NCI-H146 (cell line): ENCODE data around the gene AKAP13.

ENCODE experiments used
- DNase-seq: peaks from one replicate; lab custom pipeline; 2025; lab: John Stamatoyannopoulos, UW

Gene AKAP13

GRCh38 chr15:85756411-85757072 is 376.1 kb downstream of the AKAP13 start:
- DNase-seq, result no peak

GRCh38 chr15:85757073-85757938 is 376.9 kb downstream of the AKAP13 start:
- DNase-seq, result no peak

GRCh38 chr15:85757939-85758654 is 377.7 kb downstream of the AKAP13 start:
- no peak for DNase-seq

GRCh38 chr15:85758655-85758978 is 378.2 kb downstream of the AKAP13 start:
- DNase-seq, result no peak

GRCh38 chr15:85759376-85759775 is 379.0 kb downstream of the AKAP13 start:
- no peak for DNase-seq

- no peak for DNase-seq
These were observed 379.6 kb downstream of the AKAP13 start for GRCh38 chr15:85760049-85760448.

GRCh38 chr15:85760531-85761371 is 380.3 kb downstream of the AKAP13 start:
- DNase-seq, result no peak

GRCh38 chr15:85761635-85762034 is 381.2 kb downstream of the AKAP13 start:
- DNase-seq, result no peak

- no peak for DNase-seq
These were observed 381.8 kb downstream of the AKAP13 start for GRCh38 chr15:85762039-85762755.

- no peak for DNase-seq
These were observed 382.3 kb downstream of the AKAP13 start for GRCh38 chr15:85762756-85763127.

- no peak for DNase-seq
These were observed 382.8 kb downstream of the AKAP13 start for GRCh38 chr15:85763157-85763556.

GRCh38 chr15:85763673-85764633 is 383.6 kb downstream of the AKAP13 start:
- no peak for DNase-seq

- DNase-seq, result no peak
These were observed 384.4 kb downstream of the AKAP13 start for GRCh38 chr15:85764649-85765277.

GRCh38 chr15:85766001-85766831 is 385.8 kb downstream of the AKAP13 start:
- DNase-seq, result no peak

GRCh38 chr15:85767785-85768529 is 387.6 kb downstream of the AKAP13 start:
- no peak for DNase-seq

GRCh38 chr15:85768595-85769168 is 388.3 kb downstream of the AKAP13 start:
- DNase-seq, result no peak

- no peak for DNase-seq
These were observed 388.9 kb downstream of the AKAP13 start for GRCh38 chr15:85769182-85769900.
